Gastrocnemius medialis (tissue), 4 donors: ENCODE results near the gene ARL14EP.

Experiments
- CTCF ChIP-seq, 5 experiments: fragments of 450-650 bp in 3 of 5; fragments of 200-600 bp in 2 of 5; sonication (generic) in 2 of 5; IDR thresholded peaks in 4 of 5; conservative IDR thresholded peaks in 1 of 5; 1 replicate in 4 of 5; 2 replicates in 1 of 5; pipeline ENCODE4 v1.5.1; 2016 to 2019; ENCODE audit warnings: antibody characterized with exemption in 5 of 5, mild to moderate bottlenecking in 3 of 5, moderate library complexity in 3 of 5
- POLR2A ChIP-seq, 2 donors: fragments of 450-650 bp; IDR thresholded peaks; one replicate each; pipeline ENCODE4 v1.6.1; 2017; ENCODE audit warnings: antibody characterized with exemption in 2 of 2, mild to moderate bottlenecking in 2 of 2, moderate library complexity in 2 of 2

GRCh38 chr11:30316237-30316636 lies 6.7 kb upstream of the ARL14EP start:
- no peak for TF ChIP-seq CTCF (IDR thresholded peaks at IDR 0.05 in 4 of 5, conservative IDR thresholded peaks at IDR 0.05 in 1 of 5)
- TF ChIP-seq POLR2A (IDR thresholded peaks at IDR 0.05): no peak
